ENCODE data around the gene MYADM.

Gene MYADM

DNA sequence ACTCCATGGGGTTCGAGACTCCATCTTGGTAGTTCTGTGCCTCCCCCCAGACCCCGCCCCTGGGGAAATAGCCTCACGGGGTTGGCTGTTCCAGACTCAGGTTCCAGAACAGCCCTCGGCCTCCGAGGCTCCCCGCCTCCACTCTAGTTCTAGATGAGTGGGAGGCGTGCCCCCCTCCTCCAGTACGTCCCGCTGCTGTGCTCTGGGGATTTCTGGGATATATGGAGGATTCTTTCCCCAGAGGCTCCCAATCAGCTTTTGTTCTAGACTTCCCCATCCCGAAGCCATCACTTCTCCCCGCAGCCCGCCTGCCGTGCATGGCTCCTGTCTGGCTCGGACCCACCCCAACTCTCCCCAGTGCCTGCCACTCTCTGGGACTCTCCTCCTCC lies 39.5 kb downstream of the MYADM start:
- POLR2A ChIA-PET = no interaction called here
- CTCF ChIA-PET = interaction anchor here (0.6 to 2.1 kb wide), 16 partner anchors 9 to 191 kb away, joined by 3 to 9 read pairs (median 4); no protein-coding TSS in a partner anchor

DNA sequence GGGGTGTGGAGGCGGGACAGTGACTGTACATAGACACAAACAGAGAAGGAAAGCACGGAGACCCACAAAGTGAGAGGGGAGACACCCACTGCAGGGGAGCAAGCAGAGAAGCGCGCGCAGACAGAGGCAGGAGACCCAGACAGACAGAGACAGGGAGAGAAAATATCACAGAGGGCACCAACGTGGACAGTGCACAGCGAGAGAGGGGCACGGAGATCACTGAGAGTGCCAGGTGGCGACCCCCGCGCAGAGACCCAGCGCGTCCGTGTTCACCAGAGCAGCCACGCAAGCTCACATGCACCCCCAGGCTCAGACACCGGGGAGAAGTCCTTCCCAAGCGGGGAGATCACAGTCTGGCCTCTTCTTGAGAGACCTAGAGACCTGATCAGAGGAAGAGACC lies 40.0 kb downstream of the MYADM start:
- CTCF ChIA-PET = interaction anchor here (0.7 to 2.1 kb wide), 11 partner anchors 10 to 190 kb away, joined by 3 to 9 read pairs (median 3); no protein-coding TSS in a partner anchor
- no peak overlapping the region for H3K4me3 ChIP-seq (ENCODE audit: low read depth, low read length)
- no peaks in the 10 kb centered on the region for H3K36me3 ChIP-seq (ENCODE audit: control insufficient read depth in 2 of 2, insufficient read depth in 1 of 2, low read length in 2 of 2)
- POLR2A ChIA-PET = no interaction called here
- no peaks in the 10 kb centered on the region for H3K9me3 ChIP-seq (ENCODE audit: control insufficient read depth, insufficient read depth, low read depth, low read length)
- H3K4me1 ChIP-seq (ENCODE audit: control insufficient read depth, insufficient read depth, low read length) = no peaks in the 10 kb centered on the region
- TF ChIP-seq AEBP2 (tag by site-specific recombination; IDR thresholded peaks at IDR 0.05; ENCODE audit: borderline replicate concordance) = no peak
- TF ChIP-seq ZNF274 (IDR thresholded peaks at IDR 0.05; ENCODE audit: low read length) = no peak
- TF ChIP-seq ZNF274 (tag by site-specific recombination; IDR thresholded peaks at IDR 0.05; ENCODE audit: borderline replicate concordance) = no peak
- TF ChIP-seq SETDB1 (IDR thresholded peaks at IDR 0.05; ENCODE audit: insufficient read length, low read length) = no peak
- no peak for TF ChIP-seq ZNF433 (tag by site-specific recombination; IDR thresholded peaks at IDR 0.05; ENCODE audit: low read depth)
- TF ChIP-seq KLF10 (tag by site-specific recombination; IDR thresholded peaks at IDR 0.05) = no peak
- TF ChIP-seq ZNF768 (tag by site-specific recombination; IDR thresholded peaks at IDR 0.05) = no peak
- TF ChIP-seq ZNF214 (tag by site-specific recombination; IDR thresholded peaks at IDR 0.05; ENCODE audit: borderline replicate concordance) = no peak
- no peak for TF ChIP-seq ZSCAN18 (tag by site-specific recombination; IDR thresholded peaks at IDR 0.05)
- TF ChIP-seq ZNF664 (tag by site-specific recombination; IDR thresholded peaks at IDR 0.05) = no peak
- TF ChIP-seq GFI1B (tag by site-specific recombination; IDR thresholded peaks at IDR 0.05) = no peak
- no peak for TF ChIP-seq ZNF677 (tag by site-specific recombination; IDR thresholded peaks at IDR 0.05)
- TF ChIP-seq ZNF529 (tag by site-specific recombination; IDR thresholded peaks at IDR 0.05; ENCODE audit: insufficient replicate concordance) = no peak
- H3K27ac ChIP-seq (ENCODE audit: extremely low read depth, low read depth, low read length) = no peak overlapping the region

More for the DNA sequence above, 39.5 kb downstream of the MYADM start:
- no peaks in the 10 kb centered on the region for H3K4me1 ChIP-seq (ENCODE audit: control insufficient read depth, insufficient read depth, low read length)
- no peaks in the 10 kb centered on the region for H3K9me3 ChIP-seq (ENCODE audit: control insufficient read depth, insufficient read depth, low read depth, low read length)
- no peak overlapping the region for H3K27ac ChIP-seq (ENCODE audit: extremely low read depth, low read depth, low read length)
- H3K4me3 ChIP-seq (ENCODE audit: low read depth, low read length) = no peak overlapping the region
- H3K36me3 ChIP-seq (ENCODE audit: control insufficient read depth in 2 of 2, insufficient read depth in 1 of 2, low read length in 2 of 2) = no peaks in the 10 kb centered on the region
- TF ChIP-seq BCL11B (tag by site-specific recombination; IDR thresholded peaks at IDR 0.05; ENCODE audit: low read depth) = no peak
- TF ChIP-seq ZNF768 (tag by site-specific recombination; IDR thresholded peaks at IDR 0.05) = no peak
- TF ChIP-seq ZNF76 (tag by site-specific recombination; IDR thresholded peaks at IDR 0.05; ENCODE audit: borderline replicate concordance, low read depth) = 0 out of 2 replicates have a peak, but pooled peaks have one; percentile 36
- no peak for TF ChIP-seq ZNF664 (tag by site-specific recombination; IDR thresholded peaks at IDR 0.05)
- peak; percentile 84 for TF ChIP-seq ZNF341 (tag by site-specific recombination; IDR thresholded peaks at IDR 0.05; ENCODE audit: low read depth)
- peak; percentile 36; the same call in 1 of the 2 replicates for TF ChIP-seq ZNF600 (tag by site-specific recombination; IDR thresholded peaks at IDR 0.05)
- no peak for TF ChIP-seq ZNF624 (tag by site-specific recombination; IDR thresholded peaks at IDR 0.05)
- TF ChIP-seq EGR2 (tag by site-specific recombination; IDR thresholded peaks at IDR 0.05; ENCODE audit: low read depth) = 0 out of 2 replicates have a peak, but pooled peaks have one; percentile 24
- TF ChIP-seq SP3 (tag by site-specific recombination; IDR thresholded peaks at IDR 0.05) = peak; percentile 27; the same call in 1 of the 2 replicates
- no peak for TF ChIP-seq GLIS2 (tag by site-specific recombination; IDR thresholded peaks at IDR 0.05)
- TF ChIP-seq ZFHX2 (tag by site-specific recombination; conservative IDR thresholded peaks at IDR 0.05) = peak; percentile 31; the same call in 1 of the 2 replicates
